Measurements from ENCODE around the gene QRSL1. TPM values are rescaled to one million over a fixed set of nuclear protein-coding genes. Genes with fewer than 3 reads are reported as not detected.

QRSL1 gene
- total RNA-seq, 2 experiments from 2014 or later: 11.6 to 12.2 TPM

- ChIA-PET POLR2A (no interaction called here), CTCF (interaction anchor here (0.9 kb wide), 2 partner anchors 50 to 320 kb away, joined by 3 read pairs; no protein-coding TSS in a partner anchor)
- Mint-ChIP-seq H3K4me1 (peaks cover 2% of the 10 kb centered on the region), H3K4me3 (no peak overlapping the region), H3K27me3 (no peaks in the 10 kb centered on the region), H3K27ac (no peak overlapping the region), H3K36me3 (ENCODE audit: low read depth) (peaks cover 76% of the 10 kb centered on the region), H3K9me3 (peaks cover 10% of the 10 kb centered on the region)
- DNase-seq: no peak
Observed at GRCh38 chr6:106659859-106660258, 30.5 kb downstream of the QRSL1 start.

GRCh38 chr6:106662458-106662857, 33.1 kb downstream of the QRSL1 start:
- CTCF ChIA-PET: no interaction called here

GRCh38 chr6:106666282-106667021, 37.1 kb downstream of the QRSL1 start:
- no peaks in the 10 kb centered on the region for H3K27me3 Mint-ChIP-seq
- peaks cover 2% of the 10 kb centered on the region for H3K4me1 Mint-ChIP-seq
- ChIA-PET POLR2A (no interaction called here), CTCF (no interaction called here)
- no peak for DNase-seq
- no peaks in the 10 kb centered on the region for H3K9me3 Mint-ChIP-seq
- H3K36me3 Mint-ChIP-seq (ENCODE audit: low read depth): peaks cover 31% of the 10 kb centered on the region
- no peak overlapping the region for H3K4me3 Mint-ChIP-seq
- H3K27ac Mint-ChIP-seq: no peak overlapping the region

More at GRCh38 chr6:106662458-106662857, 33.1 kb downstream of the QRSL1 start:
- Mint-ChIP-seq H3K27me3 (no peaks in the 10 kb centered on the region), H3K4me1 (peaks cover 2% of the 10 kb centered on the region), H3K36me3 (ENCODE audit: low read depth) (peaks cover 61% of the 10 kb centered on the region), H3K4me3 (no peak overlapping the region), H3K9me3 (peaks cover 10% of the 10 kb centered on the region), H3K27ac (no peak overlapping the region)
- POLR2A ChIA-PET: no interaction called here
- no peak for DNase-seq

GRCh38 chr6:106667022-106667402, 37.6 kb downstream of the QRSL1 start:
- no peaks in the 10 kb centered on the region for H3K27me3 Mint-ChIP-seq
- ChIA-PET CTCF (no interaction called here), POLR2A (no interaction called here)
- no peak overlapping the region for H3K27ac Mint-ChIP-seq
- H3K4me1 Mint-ChIP-seq: peaks cover 2% of the 10 kb centered on the region
- H3K4me3 Mint-ChIP-seq: no peak overlapping the region
- H3K9me3 Mint-ChIP-seq: no peaks in the 10 kb centered on the region
- no peak for DNase-seq
- peaks cover 29% of the 10 kb centered on the region for H3K36me3 Mint-ChIP-seq (ENCODE audit: low read depth)

- no peaks in the 10 kb centered on the region for H3K9me3 Mint-ChIP-seq
- POLR2A ChIA-PET: no interaction called here
- no peaks in the 10 kb centered on the region for H3K4me1 Mint-ChIP-seq
- H3K4me3 Mint-ChIP-seq: no peak overlapping the region
- H3K36me3 Mint-ChIP-seq (ENCODE audit: low read depth): peaks cover 3% of the 10 kb centered on the region
- CTCF ChIA-PET: no interaction called here
- no peaks in the 10 kb centered on the region for H3K27me3 Mint-ChIP-seq
- no peak overlapping the region for H3K27ac Mint-ChIP-seq
- DNase-seq: no peak
Observed at GRCh38 chr6:106670236-106670635, 40.9 kb downstream of the QRSL1 start.

GRCh38 chr6:106671651-106672050, 42.3 kb downstream of the QRSL1 start:
- Mint-ChIP-seq H3K36me3 (ENCODE audit: low read depth) (no peaks in the 10 kb centered on the region), H3K27ac (no peak overlapping the region), H3K4me1 (no peaks in the 10 kb centered on the region), H3K9me3 (no peaks in the 10 kb centered on the region), H3K27me3 (no peaks in the 10 kb centered on the region), H3K4me3 (no peak overlapping the region)
- CTCF ChIA-PET: no interaction called here
- DNase-seq: no peak
- POLR2A ChIA-PET: no interaction called here

GRCh38 chr6:106674541-106675229, 45.3 kb downstream of the QRSL1 start:
- POLR2A ChIA-PET: no interaction called here
- DNase-seq: no peak
- H3K4me1 Mint-ChIP-seq: no peaks in the 10 kb centered on the region
- no peak overlapping the region for H3K27ac Mint-ChIP-seq
- no peaks in the 10 kb centered on the region for H3K36me3 Mint-ChIP-seq (ENCODE audit: low read depth)
- no peak overlapping the region for H3K4me3 Mint-ChIP-seq
- no peaks in the 10 kb centered on the region for H3K9me3 Mint-ChIP-seq
- H3K27me3 Mint-ChIP-seq: no peaks in the 10 kb centered on the region
- CTCF ChIA-PET: no interaction called here

GRCh38 chr6:106677282-106677681, 47.9 kb downstream of the QRSL1 start:
- H3K27me3 Mint-ChIP-seq: no peaks in the 10 kb centered on the region
- no peak overlapping the region for H3K27ac Mint-ChIP-seq
- no peaks in the 10 kb centered on the region for H3K36me3 Mint-ChIP-seq (ENCODE audit: low read depth)
- DNase-seq: no peak
- H3K4me3 Mint-ChIP-seq: no peak overlapping the region
- ChIA-PET POLR2A (no interaction called here), CTCF (no interaction called here)
- H3K4me1 Mint-ChIP-seq: no peaks in the 10 kb centered on the region
- no peaks in the 10 kb centered on the region for H3K9me3 Mint-ChIP-seq

- ChIA-PET POLR2A (no interaction called here), CTCF (no interaction called here)
- no peak overlapping the region for H3K4me3 Mint-ChIP-seq
- no peaks in the 10 kb centered on the region for H3K27me3 Mint-ChIP-seq
- H3K36me3 Mint-ChIP-seq (ENCODE audit: low read depth): no peaks in the 10 kb centered on the region
- no peaks in the 10 kb centered on the region for H3K4me1 Mint-ChIP-seq
- no peaks in the 10 kb centered on the region for H3K9me3 Mint-ChIP-seq
- DNase-seq: no peak
- H3K27ac Mint-ChIP-seq: no peak overlapping the region
Observed at GRCh38 chr6:106684011-106684410, 54.6 kb downstream of the QRSL1 start.

- H3K4me1 Mint-ChIP-seq: no peaks in the 10 kb centered on the region
- H3K27me3 Mint-ChIP-seq: no peaks in the 10 kb centered on the region
- no peak overlapping the region for H3K27ac Mint-ChIP-seq
- no peaks in the 10 kb centered on the region for H3K36me3 Mint-ChIP-seq (ENCODE audit: low read depth)
- ChIA-PET POLR2A (no interaction called here), CTCF (interaction anchor here (0.6 kb wide), 1 partner anchor 119 kb away, joined by 3 read pairs; no protein-coding TSS in a partner anchor)
- no peaks in the 10 kb centered on the region for H3K9me3 Mint-ChIP-seq
- H3K4me3 Mint-ChIP-seq: no peak overlapping the region
- DNase-seq: no peak
Observed at GRCh38 chr6:106685833-106686232, 56.5 kb downstream of the QRSL1 start.

GRCh38 chr6:106688177-106688951, 59.0 kb downstream of the QRSL1 start:
- Mint-ChIP-seq H3K4me3 (no peak overlapping the region), H3K9me3 (no peaks in the 10 kb centered on the region)
- no peak for DNase-seq

GRCh38 chr6:106692112-106692818, 62.9 kb downstream of the QRSL1 start:
- Mint-ChIP-seq H3K36me3 (ENCODE audit: low read depth) (no peaks in the 10 kb centered on the region), H3K27me3 (peaks cover 14% of the 10 kb centered on the region), H3K27ac (no peak overlapping the region), H3K9me3 (no peaks in the 10 kb centered on the region), H3K4me3 (no peak overlapping the region), H3K4me1 (no peaks in the 10 kb centered on the region)
- CTCF ChIA-PET: no interaction called here
- DNase-seq: no peak
- POLR2A ChIA-PET: no interaction called here

More at GRCh38 chr6:106688177-106688951, 59.0 kb downstream of the QRSL1 start:
- H3K4me1 Mint-ChIP-seq: no peaks in the 10 kb centered on the region
- ChIA-PET POLR2A (no interaction called here), CTCF (interaction anchor here (1.0 kb wide), 1 partner anchor 79 kb away, joined by 4 read pairs; no protein-coding TSS in a partner anchor)
- no peaks in the 10 kb centered on the region for H3K36me3 Mint-ChIP-seq (ENCODE audit: low read depth)
- no peak overlapping the region for H3K27ac Mint-ChIP-seq
- H3K27me3 Mint-ChIP-seq: no peaks in the 10 kb centered on the region

GRCh38 chr6:106692819-106693208, 63.4 kb downstream of the QRSL1 start:
- Mint-ChIP-seq H3K4me1 (no peaks in the 10 kb centered on the region), H3K27me3 (peaks cover 14% of the 10 kb centered on the region), H3K4me3 (no peak overlapping the region), H3K36me3 (ENCODE audit: low read depth) (no peaks in the 10 kb centered on the region), H3K27ac (no peak overlapping the region), H3K9me3 (no peaks in the 10 kb centered on the region)
- no peak for DNase-seq
- ChIA-PET POLR2A (no interaction called here), CTCF (interaction anchor here (1.5 kb wide), 1 partner anchor 305 kb away, joined by 6 read pairs; no protein-coding TSS in a partner anchor)
